HCT116 (cell line): ENCODE measurements around the gene GRIK4.

ENCODE experiments used
- ATF3 ChIP-seq: IDR thresholded peaks from 2 replicates; pipeline ENCODE4 v1.6.1; 2012
- CTCF ChIP-seq, 3 experiments: fragments of 200-600 bp in 1 of 3; sonication (generic) in 1 of 3; IDR thresholded peaks in 2 of 3; conservative IDR thresholded peaks in 1 of 3; 2 replicates each; pipeline ENCODE4 v1.5.1; 2012 to 2017; ENCODE audit warnings: low read depth in 2 of 3, low read length in 2 of 3, antibody characterized with exemption in 1 of 3, borderline replicate concordance in 1 of 3, control low read depth in 1 of 3, mild to moderate bottlenecking in 1 of 3, mixed read lengths in 1 of 3, mixed run types in 1 of 3, moderate library complexity in 1 of 3; ENCODE audit not compliant: insufficient read depth in 1 of 3
- EGR1 ChIP-seq: IDR thresholded peaks from 2 replicates; pipeline ENCODE4 v1.6.1; 2012; ENCODE audit warnings: low read depth
- EZH2 ChIP-seq: fragments of 200-600 bp; sonication (generic); IDR thresholded peaks from 2 replicates; pipeline ENCODE4 v1.6.1; 2017; ENCODE audit warnings: antibody characterized with exemption, mixed run types
- FOSL1 ChIP-seq: IDR thresholded peaks from 2 replicates; pipeline ENCODE4 v1.6.1; 2012; ENCODE audit warnings: low read depth
- JUND ChIP-seq: IDR thresholded peaks from 2 replicates; pipeline ENCODE4 v1.6.1; 2012
- POLR2A ChIP-seq: IDR thresholded peaks from 2 replicates; pipeline ENCODE4 v1.7.0; 2011; ENCODE audit warnings: borderline replicate concordance; ENCODE audit not compliant: insufficient read depth, insufficient read length; ENCODE audit errors: extremely low read depth
- REST ChIP-seq: IDR thresholded peaks from 2 replicates; pipeline ENCODE4 v1.6.1; 2012; ENCODE audit warnings: low read depth

GRCh38 chr11:120863359-120863758, 351.8 kb downstream of the GRIK4 start:
- TF ChIP-seq REST (no peak), EGR1 (no peak), CTCF (IDR thresholded peaks at IDR 0.05 in 2 of 3, conservative IDR thresholded peaks at IDR 0.05 in 1 of 3; ENCODE audit: borderline replicate concordance in 1 of 3, insufficient read depth in 1 of 3, low read depth in 2 of 3, low read length in 2 of 3) (no peak), POLR2A (no peak), FOSL1 (no peak), ATF3 (no peak), JUND (no peak), EZH2 (no peak)
